RWPE1 (cell line): Measurements from ENCODE around the gene SV2C.

Experiments used
- CTCF ChIA-PET: fragments of 350-600 bp; sonication (Branson Sonifier 250); formaldehyde crosslinking; extraction: SDS; loops from one replicate; lab custom pipeline; 2021; lab: Yijun Ruan, JAX
- POLR2A ChIA-PET: fragments of 400-600 bp; formaldehyde crosslinking; extraction: SDS; loops from one replicate; lab custom pipeline; 2020; ENCODE audit warnings: antibody characterized with exemption; ENCODE audit not compliant: low non-redundant PET; lab: Yijun Ruan, JAX
- DNase-seq: peaks from one replicate; pipeline ENCODE4 v3.0.0; 2012; ENCODE audit warnings: low spot score
- H3K27ac ChIP-seq: fragments of 450-650 bp; 2 replicates; pipeline ENCODE4 v1.5.1; 2017
- TF ChIP-seq, protein P1 (sequence below): fragments of 450-650 bp; conservative IDR thresholded peaks from 2 replicates; pipeline ENCODE4 v1.5.1; 2017; ENCODE audit warnings: low read depth, mild to moderate bottlenecking

The SV2C gene

DNA sequence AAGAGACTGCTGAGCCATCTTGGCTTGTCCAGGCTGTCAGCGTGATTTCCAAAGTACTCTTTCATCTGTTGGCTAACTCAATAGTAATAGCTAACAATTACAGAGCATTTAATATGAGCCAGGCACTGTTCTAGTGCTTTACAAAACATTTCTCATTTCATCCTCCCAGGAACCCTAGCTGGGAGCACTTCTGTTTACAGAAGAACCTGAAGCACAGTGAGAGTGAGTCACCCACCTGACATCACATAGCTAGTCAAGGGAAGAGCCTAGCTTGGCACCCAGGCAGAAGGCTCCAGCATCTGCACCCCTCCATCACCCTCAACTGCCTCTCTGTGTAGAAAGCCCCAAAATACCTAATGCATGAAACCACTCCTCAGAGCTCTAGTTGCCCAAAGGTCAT lies 262.4 kb downstream of the SV2C start:
- POLR2A ChIA-PET: no interaction called here
- CTCF ChIA-PET: interaction anchor here (0.6 to 1.4 kb wide), 3 partner anchors 57 to 429 kb away, joined by 3 read pairs; no protein-coding TSS in a partner anchor
- DNase-seq: no peak
- H3K27ac ChIP-seq: no peak overlapping the region
- TF ChIP-seq, protein P1, sequence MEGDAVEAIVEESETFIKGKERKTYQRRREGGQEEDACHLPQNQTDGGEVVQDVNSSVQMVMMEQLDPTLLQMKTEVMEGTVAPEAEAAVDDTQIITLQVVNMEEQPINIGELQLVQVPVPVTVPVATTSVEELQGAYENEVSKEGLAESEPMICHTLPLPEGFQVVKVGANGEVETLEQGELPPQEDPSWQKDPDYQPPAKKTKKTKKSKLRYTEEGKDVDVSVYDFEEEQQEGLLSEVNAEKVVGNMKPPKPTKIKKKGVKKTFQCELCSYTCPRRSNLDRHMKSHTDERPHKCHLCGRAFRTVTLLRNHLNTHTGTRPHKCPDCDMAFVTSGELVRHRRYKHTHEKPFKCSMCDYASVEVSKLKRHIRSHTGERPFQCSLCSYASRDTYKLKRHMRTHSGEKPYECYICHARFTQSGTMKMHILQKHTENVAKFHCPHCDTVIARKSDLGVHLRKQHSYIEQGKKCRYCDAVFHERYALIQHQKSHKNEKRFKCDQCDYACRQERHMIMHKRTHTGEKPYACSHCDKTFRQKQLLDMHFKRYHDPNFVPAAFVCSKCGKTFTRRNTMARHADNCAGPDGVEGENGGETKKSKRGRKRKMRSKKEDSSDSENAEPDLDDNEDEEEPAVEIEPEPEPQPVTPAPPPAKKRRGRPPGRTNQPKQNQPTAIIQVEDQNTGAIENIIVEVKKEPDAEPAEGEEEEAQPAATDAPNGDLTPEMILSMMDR: no peak

DNA sequence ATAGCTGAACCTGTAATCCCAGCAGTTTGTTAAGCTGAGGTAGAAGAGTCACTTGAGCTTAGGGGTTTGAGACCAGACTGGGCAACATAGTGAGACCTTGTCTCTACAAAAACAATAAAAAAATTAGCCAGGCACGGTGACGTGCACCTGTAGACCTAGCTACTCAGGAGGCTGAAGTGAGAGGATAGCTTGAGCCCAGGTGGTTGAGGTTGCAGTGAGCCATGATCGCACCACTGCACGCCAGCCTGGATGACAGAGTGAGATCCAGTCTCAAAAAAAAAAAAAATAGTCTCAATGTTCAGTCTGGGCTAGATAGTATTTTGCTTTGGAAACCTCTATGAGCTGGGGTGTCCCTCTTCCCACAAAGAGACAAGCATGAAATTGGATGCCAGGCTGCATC lies 268.0 kb downstream of the SV2C start:
- TF ChIP-seq, protein P1: no peak

DNA sequence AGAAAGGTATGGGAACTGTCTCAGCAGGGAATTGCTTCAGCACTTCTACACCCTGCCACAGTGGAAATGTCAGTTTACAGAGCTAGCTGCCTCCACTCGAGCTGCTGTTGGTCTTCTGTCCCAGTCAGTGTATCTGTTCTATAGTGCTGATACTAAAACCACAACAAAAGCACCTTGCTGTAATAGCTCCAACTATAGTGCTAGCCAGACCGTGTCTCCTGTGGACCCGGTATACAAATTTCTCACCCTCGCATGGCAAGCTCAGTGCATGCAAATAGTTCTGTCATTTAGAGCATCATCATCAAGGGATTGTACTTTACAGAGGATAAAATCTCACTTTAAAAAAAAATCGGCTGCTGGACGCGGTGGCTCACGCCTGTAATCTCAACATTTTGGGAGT lies 268.4 kb downstream of the SV2C start:
- TF ChIP-seq, protein P1: no peak
- ChIA-PET POLR2A (no interaction called here), CTCF (interaction anchor here (0.7 kb wide), 1 partner anchor 376 kb away, joined by 3 read pairs; no protein-coding TSS in a partner anchor)
- no peak overlapping the region for H3K27ac ChIP-seq
- DNase-seq: no peak

More for the DNA sequence above, 268.0 kb downstream of the SV2C start:
- CTCF ChIA-PET: interaction anchor here (0.7 kb wide), 1 partner anchor 375 kb away, joined by 3 read pairs; no protein-coding TSS in a partner anchor
- no peak for DNase-seq
- POLR2A ChIA-PET: no interaction called here
- H3K27ac ChIP-seq: no peak overlapping the region

DNA sequence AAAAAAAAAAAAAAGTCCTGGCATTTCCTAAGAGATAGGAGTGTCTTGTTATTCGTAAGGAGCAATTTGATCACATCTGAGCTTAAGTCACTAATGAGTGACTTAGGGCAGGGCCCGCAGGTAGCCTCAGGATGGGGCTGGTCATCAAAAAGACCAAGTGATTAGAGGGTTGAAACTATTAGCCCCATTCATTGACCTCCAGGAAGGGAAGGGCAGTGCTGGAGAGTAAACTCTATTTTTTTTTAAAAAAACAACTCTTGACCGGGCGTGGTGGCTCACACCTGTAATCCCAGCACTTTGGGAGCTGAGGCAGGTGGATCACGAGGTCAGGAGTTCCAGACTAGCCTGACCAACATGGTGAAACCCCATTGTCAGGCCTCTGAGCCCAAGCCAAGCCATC lies 273.7 kb downstream of the SV2C start:
- DNase-seq: no peak
- TF ChIP-seq, protein P1: no peak
- POLR2A ChIA-PET: interaction anchor here (0.5 kb wide), 1 partner anchor 13 kb away, joined by 5 read pairs; no protein-coding TSS in a partner anchor
- CTCF ChIA-PET: interaction anchor here (0.6 kb wide), 1 partner anchor 302 kb away, joined by 3 read pairs; no protein-coding TSS in a partner anchor
- no peak overlapping the region for H3K27ac ChIP-seq

DNA sequence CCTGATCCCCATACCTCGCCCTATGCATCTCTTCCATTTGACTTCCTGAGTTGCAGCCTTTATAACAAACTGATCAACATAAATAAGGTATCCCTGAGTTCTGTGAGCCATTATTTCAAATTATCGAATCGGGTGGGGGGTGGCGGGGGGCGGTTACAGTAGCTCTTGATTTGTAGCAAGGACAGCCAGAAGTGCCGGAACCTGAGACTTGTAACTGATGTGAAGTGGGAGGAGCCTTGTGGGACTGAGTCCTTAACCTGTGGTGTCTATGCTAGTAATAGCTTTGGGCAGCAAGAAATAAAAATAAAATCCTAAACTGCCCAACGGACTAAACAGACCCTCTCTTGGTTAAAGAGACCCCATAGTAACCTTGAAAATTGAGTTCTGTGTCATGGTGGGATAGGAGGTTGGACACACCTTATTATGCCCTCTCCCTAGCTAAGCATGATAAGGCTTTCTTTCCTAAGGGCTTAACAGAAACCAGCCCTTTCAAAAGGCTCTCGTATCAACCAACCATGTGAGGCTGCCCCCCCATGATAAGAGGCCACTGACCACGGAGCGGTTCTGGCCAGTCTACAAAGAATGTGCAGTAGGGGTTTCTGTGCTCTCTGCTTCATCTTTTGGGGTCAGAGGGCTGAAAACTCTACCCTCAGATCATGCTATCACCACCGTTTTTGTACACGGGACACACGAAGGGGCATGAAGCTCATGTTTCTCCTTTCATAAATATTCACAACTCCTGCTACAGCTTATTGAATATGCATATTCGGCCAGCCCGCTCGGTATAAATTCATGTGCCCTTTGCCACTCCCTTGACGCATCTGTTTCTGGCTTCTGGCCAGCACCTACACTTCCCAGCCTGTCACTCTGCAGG lies 280.4 kb downstream of the SV2C start:
- DNase-seq: no peak
- CTCF ChIA-PET: interaction anchor here (0.6 to 1.0 kb wide), 2 partner anchors 55 to 462 kb away, joined by 3 to 5 read pairs; no protein-coding TSS in a partner anchor
- TF ChIP-seq, protein P1: no peak
- POLR2A ChIA-PET: no interaction called here
- no peak overlapping the region for H3K27ac ChIP-seq

DNA sequence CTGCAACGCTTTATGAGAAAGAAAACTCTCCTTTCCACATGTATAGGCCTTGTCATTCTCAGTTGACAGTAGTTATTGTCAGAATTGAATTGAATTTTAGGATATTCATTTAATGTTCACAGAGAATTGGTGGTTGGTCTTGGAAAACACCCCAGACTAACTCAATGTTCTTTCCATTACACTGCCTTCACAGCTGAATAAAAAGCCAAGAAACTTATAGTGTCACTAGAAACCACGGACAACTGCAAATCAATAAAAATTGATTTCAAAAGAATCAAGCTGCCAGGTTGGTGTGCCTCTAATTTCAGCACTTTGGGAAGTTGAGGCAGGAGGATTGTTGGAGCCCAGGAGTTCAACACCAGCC lies 281.0 kb downstream of the SV2C start:
- CTCF ChIA-PET: interaction anchor here (1.0 kb wide), 1 partner anchor 54 kb away, joined by 5 read pairs; no protein-coding TSS in a partner anchor
- POLR2A ChIA-PET: no interaction called here
- TF ChIP-seq, protein P1: no peak
- no peak for DNase-seq
- H3K27ac ChIP-seq: no peak overlapping the region
